Stimulated activated CD4-positive, alpha-beta T cell treated with anti-CD3 and anti-CD28 coated beads, TNF-alpha, amount 100 ng/mL, for 48 hours (primary cell): ENCODE measurements around the gene SERPINH1.

Experiments
- DNase-seq, 3 donors: peaks; one replicate each; pipeline ENCODE4 v3.0.0-alpha.2; 2020; ENCODE audit warnings: low read depth in 3 of 3

The SERPINH1 gene

GRCh38 chr11:75555079-75555811, 6.8 kb upstream of the SERPINH1 start:
- no peak for DNase-seq

- DNase-seq = no peak
Observed at GRCh38 chr11:75556275-75556674, 5.8 kb upstream of the SERPINH1 start.

DNA sequence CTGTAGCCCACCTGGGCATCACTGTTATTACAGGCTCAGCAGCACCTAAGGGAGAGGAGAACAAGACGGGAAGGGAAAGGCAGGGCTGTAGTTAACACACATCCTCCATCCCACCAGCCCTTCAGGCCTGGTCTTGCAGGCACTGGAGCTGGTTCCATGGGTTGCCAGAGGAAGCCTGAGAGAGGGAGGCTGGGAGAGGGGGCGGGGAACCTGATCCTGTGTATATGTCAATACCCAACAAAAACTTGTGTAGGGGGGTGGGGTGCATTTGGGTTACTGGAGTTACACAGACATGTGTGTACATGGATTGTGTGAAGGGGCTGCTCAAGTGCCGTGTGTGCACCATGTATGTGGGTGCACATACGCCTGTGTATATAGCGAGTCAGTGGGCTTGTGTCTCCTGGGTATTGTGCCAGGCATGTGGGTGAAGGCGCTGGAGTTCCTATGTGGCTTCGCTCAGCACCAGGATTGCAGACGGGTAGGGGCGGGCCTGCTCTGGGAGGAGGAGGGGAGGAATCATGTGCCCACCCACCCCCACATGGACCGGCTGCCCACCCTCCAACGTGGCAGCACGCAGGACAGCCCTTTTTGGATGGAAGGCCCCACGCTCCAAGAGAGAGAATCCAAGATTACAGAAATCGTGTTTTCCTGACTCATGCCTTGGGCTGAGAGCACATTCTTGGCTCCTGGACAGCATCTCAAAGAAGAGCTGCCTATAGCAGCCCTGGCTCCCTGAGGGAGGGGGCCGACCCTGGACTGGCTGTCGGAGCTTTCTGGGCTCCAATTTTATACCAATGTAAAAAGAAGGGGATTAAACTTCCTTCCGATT, 4.2 kb upstream of the SERPINH1 start:
- no peak for DNase-seq

DNA sequence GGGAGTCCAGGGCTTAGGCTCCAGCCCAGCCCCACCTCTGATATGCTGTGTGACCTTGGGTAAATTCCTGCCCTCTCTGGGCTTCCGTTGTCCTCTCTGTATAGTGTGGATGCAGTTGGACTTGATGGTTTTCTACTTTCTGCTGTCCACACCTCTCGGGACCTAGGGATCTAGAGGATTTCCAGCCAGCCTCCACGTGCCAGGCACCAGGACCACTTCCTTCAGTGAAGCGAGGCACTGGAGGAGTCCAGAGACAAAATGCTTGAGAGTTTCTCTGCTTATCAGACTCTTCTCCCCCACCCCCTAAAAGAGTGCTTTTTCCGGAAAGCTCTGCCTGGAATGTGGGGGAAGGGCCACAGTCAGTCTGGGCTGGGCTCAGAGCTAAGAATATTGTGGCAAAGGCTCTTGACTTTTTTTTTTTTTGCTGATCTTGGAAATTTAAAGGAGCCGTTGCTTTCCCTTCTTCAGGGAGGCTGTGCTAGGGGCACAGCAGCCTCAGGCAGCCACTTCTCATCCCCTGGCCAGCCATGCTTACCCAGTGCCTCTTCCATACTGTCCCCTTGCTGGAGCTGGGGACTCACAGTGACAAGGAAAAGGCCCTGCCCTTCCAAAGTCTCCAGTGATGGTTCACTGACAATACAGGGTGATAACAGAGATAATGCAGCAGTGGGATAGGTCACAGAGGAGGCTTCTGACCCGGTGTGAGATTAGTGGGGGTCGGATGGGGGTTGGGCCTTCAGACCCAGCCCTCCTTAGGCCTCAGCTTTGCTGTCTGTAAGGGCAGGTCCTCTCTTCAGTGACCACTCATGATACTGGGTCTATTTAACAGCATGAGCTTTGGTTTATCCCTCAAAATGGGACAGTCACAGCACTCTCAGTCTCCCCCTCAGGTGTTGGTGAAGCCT, 2.9 kb upstream of the SERPINH1 start:
- no peak for DNase-seq

- no peak for DNase-seq
Observed at GRCh38 chr11:75560644-75561043, 1.4 kb upstream of the SERPINH1 start.

- no peak for DNase-seq
Observed at GRCh38 chr11:75561426-75562047, 516 bp upstream of the SERPINH1 start.

DNA sequence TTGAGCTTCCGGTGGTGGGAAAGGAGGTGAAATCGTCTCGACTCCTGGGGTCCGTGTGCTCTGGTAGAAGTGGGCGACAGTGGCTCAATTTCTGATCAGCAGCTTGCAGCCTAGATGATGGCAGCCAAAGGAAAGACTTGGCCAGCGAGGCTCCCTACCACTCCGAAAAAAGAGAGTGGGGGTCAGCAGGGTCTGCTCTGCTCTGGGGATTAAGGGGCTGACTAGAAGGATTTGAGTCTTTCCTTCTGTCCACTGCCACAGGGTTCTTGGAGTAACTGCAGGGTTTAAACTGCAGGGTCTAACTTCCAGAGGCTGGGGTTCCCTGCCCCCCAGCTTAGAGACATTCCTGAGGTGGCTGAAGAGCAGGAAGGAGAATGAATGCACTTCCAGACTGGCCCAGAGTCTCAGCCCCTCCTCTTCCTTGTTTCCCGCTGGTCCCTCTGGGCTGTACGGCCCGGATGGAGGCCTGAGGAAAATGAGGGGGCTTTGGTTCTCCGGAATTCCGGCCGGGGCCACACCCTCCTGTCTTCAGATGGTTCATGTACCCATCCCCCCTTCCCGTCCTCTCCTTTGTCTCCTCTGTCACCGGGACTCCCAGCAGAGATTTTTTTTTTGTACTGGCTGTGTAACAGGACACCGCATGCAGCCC, 907 bp downstream of the SERPINH1 start:
- no peak for DNase-seq

DNA sequence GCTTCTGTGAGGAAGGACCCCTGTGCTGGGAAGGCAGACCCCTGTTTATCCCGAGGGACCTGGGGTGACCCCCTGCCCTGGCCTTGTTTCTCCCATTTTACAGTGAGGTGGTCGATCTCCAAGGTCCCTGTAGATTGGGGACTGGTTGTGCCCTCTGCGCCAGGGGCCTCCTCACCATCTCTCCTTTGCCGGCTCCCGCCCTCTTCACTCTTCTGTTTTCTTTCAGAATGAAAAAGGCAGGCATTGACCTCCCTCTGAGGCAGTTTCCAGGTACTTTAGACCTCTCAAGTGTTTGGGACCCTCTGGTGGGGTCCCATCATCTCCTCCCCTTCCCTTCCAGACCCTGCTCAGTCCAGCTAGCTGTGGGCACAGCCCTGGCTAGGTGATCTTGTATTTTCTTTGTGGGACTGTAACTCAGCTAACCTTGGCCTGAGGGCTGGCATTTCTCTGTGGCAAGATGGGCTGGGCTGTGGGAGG, 1.5 kb downstream of the SERPINH1 start:
- no peak for DNase-seq

GRCh38 chr11:75563978-75564552, 2.0 kb downstream of the SERPINH1 start:
- DNase-seq = no peak

DNA sequence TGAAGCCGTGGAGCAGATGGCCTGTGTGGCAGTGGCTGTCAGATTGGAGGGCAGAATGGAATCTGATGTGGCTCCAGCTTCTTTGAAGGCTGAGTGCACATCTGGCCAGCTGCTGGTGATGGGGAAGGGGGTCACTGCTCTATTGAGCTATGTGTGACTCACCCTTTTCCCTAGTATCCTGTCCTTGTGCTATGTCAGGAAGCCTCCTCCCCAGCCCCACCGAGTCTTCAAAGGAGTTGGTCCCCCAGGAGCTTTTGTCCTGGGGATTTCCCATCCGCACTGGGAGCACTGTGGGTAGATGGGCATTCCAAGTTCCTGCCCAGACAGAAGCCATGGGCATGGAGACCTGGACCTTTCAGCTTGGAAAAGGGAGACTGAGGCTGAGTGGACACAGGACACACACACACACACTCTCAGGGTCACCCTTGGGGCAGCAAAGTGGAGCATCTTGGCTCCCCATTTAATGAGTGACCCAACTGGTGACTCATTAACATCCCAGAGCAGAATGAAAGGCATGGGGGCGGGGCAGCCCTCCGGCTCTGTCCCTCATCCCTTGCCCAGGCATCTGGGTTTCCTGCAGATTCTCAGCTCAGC, 3.3 kb downstream of the SERPINH1 start:
- DNase-seq = no peak

GRCh38 chr11:75565916-75566762, 4.1 kb downstream of the SERPINH1 start:
- DNase-seq = no peak

DNA sequence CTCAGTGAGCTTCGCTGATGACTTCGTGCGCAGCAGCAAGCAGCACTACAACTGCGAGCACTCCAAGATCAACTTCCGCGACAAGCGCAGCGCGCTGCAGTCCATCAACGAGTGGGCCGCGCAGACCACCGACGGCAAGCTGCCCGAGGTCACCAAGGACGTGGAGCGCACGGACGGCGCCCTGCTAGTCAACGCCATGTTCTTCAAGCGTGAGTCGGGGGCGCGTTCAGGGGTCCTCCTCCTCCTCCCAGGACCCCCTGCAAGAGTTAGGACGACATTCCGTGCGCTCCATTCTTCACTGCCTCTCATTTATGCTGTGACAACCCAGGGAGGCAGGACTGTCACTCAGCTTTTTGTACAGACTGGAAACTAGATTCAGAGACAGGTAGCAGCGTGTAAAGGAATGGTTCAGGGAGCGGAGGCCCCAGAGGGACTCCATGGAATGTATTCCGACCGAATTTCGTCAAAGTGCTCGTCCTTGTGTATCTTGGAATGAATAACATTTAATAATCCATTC, 4.8 kb downstream of the SERPINH1 start:
- no peak for DNase-seq

DNA sequence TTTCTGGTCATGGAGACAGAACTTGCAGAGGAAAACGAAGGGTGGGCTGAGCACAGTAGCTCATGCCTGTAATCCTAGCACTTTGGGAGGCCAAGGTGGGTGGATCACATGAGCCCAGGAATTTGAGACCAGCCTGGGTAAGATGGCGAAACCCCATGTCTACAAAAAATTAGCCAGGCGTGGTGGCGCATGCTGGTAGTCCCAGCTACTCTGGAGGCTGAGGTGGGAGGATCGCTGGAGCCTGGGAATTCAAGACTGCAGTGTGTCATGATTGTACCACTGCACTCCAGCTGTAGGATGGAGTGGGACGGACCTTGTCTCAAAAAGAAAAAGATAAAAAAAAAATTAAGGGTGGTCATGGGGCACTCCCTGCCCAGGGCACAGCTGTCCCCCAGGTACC, 5.9 kb downstream of the SERPINH1 start:
- DNase-seq = no peak

DNA sequence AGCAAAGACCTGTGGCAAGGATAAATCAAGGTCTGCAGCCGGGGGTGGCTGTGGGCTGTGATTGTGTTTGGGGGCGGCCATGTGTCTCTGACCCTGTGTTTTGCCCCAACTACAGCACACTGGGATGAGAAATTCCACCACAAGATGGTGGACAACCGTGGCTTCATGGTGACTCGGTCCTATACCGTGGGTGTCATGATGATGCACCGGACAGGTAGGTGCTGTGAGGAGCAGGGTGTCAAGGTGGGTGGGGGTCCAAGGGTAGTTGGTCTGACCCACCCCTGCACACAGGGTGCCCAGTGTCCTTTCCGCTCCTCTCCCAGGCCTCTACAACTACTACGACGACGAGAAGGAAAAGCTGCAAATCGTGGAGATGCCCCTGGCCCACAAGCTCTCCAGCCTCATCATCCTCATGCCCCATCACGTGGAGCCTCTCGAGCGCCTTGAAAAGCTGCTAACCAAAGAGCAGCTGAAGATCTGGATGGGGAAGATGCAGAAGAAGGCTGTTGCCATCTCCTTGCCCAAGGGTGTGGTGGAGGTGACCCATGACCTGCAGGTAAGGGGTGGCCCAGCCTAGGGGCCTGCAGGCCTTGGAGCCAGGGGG, 6.7 kb downstream of the SERPINH1 start:
- DNase-seq = no peak

- DNase-seq = no peak
Observed at GRCh38 chr11:75570559-75571139, 8.6 kb downstream of the SERPINH1 start.

DNA sequence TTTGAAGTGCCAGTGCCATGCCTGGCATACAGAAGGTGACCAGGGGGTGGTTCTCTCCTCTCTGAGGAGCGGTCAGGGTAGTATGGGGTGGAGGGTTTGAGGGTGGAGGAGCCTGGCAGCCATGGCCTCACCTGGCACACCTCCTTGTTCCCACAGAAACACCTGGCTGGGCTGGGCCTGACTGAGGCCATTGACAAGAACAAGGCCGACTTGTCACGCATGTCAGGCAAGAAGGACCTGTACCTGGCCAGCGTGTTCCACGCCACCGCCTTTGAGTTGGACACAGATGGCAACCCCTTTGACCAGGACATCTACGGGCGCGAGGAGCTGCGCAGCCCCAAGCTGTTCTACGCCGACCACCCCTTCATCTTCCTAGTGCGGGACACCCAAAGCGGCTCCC, 9.6 kb downstream of the SERPINH1 start:
- DNase-seq = no peak

- no peak for DNase-seq
Observed at GRCh38 chr11:75572744-75573143, 10.7 kb downstream of the SERPINH1 start.
